Measurements from ENCODE around the gene MBTPS1.
"Not testable (repeated sequence)": the region's sequence is repeated elsewhere in the genome, so short reads cannot be mapped to it uniquely, and the experiment has no call there.

Gene MBTPS1

GRCh38 chr16:84136331-84137125, 19.8 kb upstream of the MBTPS1 start:
- DNase-seq: no peak

GRCh38 chr16:84132527-84133285, 16.0 kb upstream of the MBTPS1 start:
- DNase-seq: no peak

- no peak for DNase-seq
Observed at GRCh38 chr16:84131117-84131516, 14.4 kb upstream of the MBTPS1 start.

- no peak for DNase-seq
Observed at GRCh38 chr16:84124257-84125073, 7.7 kb upstream of the MBTPS1 start.

GRCh38 chr16:84121007-84121406, 4.3 kb upstream of the MBTPS1 start:
- DNase-seq: no peak

GRCh38 chr16:84120023-84120422, 3.3 kb upstream of the MBTPS1 start:
- DNase-seq: no peak

- no peak for DNase-seq
Observed at GRCh38 chr16:84119368-84119767, 2.6 kb upstream of the MBTPS1 start.

GRCh38 chr16:84118315-84118714, 1.6 kb upstream of the MBTPS1 start:
- not testable (repeated sequence) for DNase-seq

- DNase-seq: peak; percentile 46
Observed at GRCh38 chr16:84117494-84117843, 727 bp upstream of the MBTPS1 start.

- no peak for DNase-seq
Observed at GRCh38 chr16:84115919-84116719, 623 bp downstream of the MBTPS1 start.

GRCh38 chr16:84111949-84112348, 4.8 kb downstream of the MBTPS1 start:
- not testable (repeated sequence) for DNase-seq

GRCh38 chr16:84111525-84111924, 5.2 kb downstream of the MBTPS1 start:
- DNase-seq: no peak

- no peak for DNase-seq
Observed at GRCh38 chr16:84110527-84110926, 6.2 kb downstream of the MBTPS1 start.

GRCh38 chr16:84109598-84110335, 7.0 kb downstream of the MBTPS1 start:
- DNase-seq: no peak

GRCh38 chr16:84107921-84108320, 8.8 kb downstream of the MBTPS1 start:
- DNase-seq: no peak

GRCh38 chr16:84105948-84106740, 10.6 kb downstream of the MBTPS1 start:
- no peak for DNase-seq

- no peak for DNase-seq
Observed at GRCh38 chr16:84105301-84105815, 11.4 kb downstream of the MBTPS1 start.

- no peak for DNase-seq
Observed at GRCh38 chr16:84104231-84104630, 12.5 kb downstream of the MBTPS1 start.

GRCh38 chr16:84103678-84104077, 13.1 kb downstream of the MBTPS1 start:
- DNase-seq: no peak

GRCh38 chr16:84098939-84099338, 17.8 kb downstream of the MBTPS1 start:
- no peak for DNase-seq

Measured in stimulated activated CD4-positive, alpha-beta T cell treated with anti-CD3 and anti-CD28 coated beads, Interleukin-4, amount 100 ng/mL, for 1 hour (primary cell).